Upper lobe of left lung (tissue), 4 donors: ENCODE data around the gene S100A10.

ENCODE experiments used
- CTCF ChIP-seq, 6 experiments: fragments of 450-650 bp in 4 of 6; fragments of 200-600 bp in 2 of 6; sonication (generic) in 2 of 6; IDR thresholded peaks; one replicate each; pipeline ENCODE4 v1.5.1; 2016 to 2019; ENCODE audit warnings: antibody characterized with exemption in 6 of 6
- POLR2A ChIP-seq, 4 donors: fragments of 450-650 bp; IDR thresholded peaks; one replicate each; pipeline ENCODE4 v1.5.1; 2016 to 2017; ENCODE audit warnings: antibody characterized with exemption in 4 of 4, mild to moderate bottlenecking in 2 of 4

GRCh38 chr1:151956957-151957497, 36.6 kb downstream of the S100A10 start:
- TF ChIP-seq CTCF (IDR thresholded peaks at IDR 0.05) (no peak), POLR2A (IDR thresholded peaks at IDR 0.05) (no peak)
